Measurements from ENCODE around the gene PLEKHM2. TPM values are rescaled to one million over a fixed set of nuclear protein-coding genes. Genes with fewer than 3 reads are reported as not detected.

PLEKHM2 gene
- total RNA-seq, 1 experiment from 2014 or later, result 38.5 TPM

GRCh38 chr1:15714406-15715136 is 30.5 kb downstream of the PLEKHM2 start:
- H4K20me1 ChIP-seq (ENCODE audit: insufficient read depth), result no peaks in the 10 kb centered on the region
- no TSS peak for BruUV-seq (replicated peaks)
- DNase-seq (ENCODE audit: low read depth, low spot score), result no peak
- ChIA-PET POLR2A (no interaction called here), RAD21 (ENCODE audit: low non-redundant PET in 1 of 2, low total read pairs in 2 of 2, uncharacterized antibody in 2 of 2, unreplicated experiment in 2 of 2) (no interaction called here), CTCF (no interaction called here)
- H3K27ac ChIP-seq (ENCODE audit: low read depth, low read length), result no peak overlapping the region
- no peak overlapping the region for H3K4me2 ChIP-seq (ENCODE audit: low read length)
- H3K4me3 ChIP-seq (replicated peaks in 1 of 2; ENCODE audit: low read depth in 1 of 2, low read length in 2 of 2), result no peak overlapping the region
- no peak overlapping the region for H3K9ac ChIP-seq (ENCODE audit: low read length)
- no peak overlapping the region for H2AFZ ChIP-seq (ENCODE audit: low read depth, low read length, poor library complexity, severe bottlenecking)
- H3K9me3 ChIP-seq (ENCODE audit: control insufficient read depth in 1 of 2, insufficient read depth in 1 of 2, low read depth in 1 of 2, low read length in 2 of 2), result no peaks in the 10 kb centered on the region
- H3K79me2 ChIP-seq (ENCODE audit: insufficient read depth, low read length), result no peaks in the 10 kb centered on the region; the same call in 1 of the 2 replicates
- TF ChIP-seq RAD21 (IDR thresholded peaks at IDR 0.05; ENCODE audit: low read depth), result no peak
- no peak for TF ChIP-seq POLR2A (IDR thresholded peaks at IDR 0.05; ENCODE audit: borderline replicate concordance, extremely low read depth, insufficient read depth, insufficient read length)
- TF ChIP-seq ZFX (IDR thresholded peaks at IDR 0.05), result no peak
- TF ChIP-seq YY1 (IDR thresholded peaks at IDR 0.05; ENCODE audit: extremely low read depth, insufficient replicate concordance, low read depth, low read length), result no peak
- no peak for TF ChIP-seq EZH2phosphoT487 (IDR thresholded peaks at IDR 0.05; ENCODE audit: borderline replicate concordance)
- H3K27me3 ChIP-seq (ENCODE audit: insufficient read depth, low read length), result no peaks in the 10 kb centered on the region
- intact Hi-C loops (cut with micrococcal nuclease), result no loop called here
- peaks cover 0 to 3% of the 10 kb centered on the region in 2 experiments; a peak in 1 of 4 replicates for H3K36me3 ChIP-seq (ENCODE audit: control insufficient read depth in 1 of 2, insufficient read depth in 2 of 2, low read length in 2 of 2)
- no peaks in the 10 kb centered on the region for H3K4me1 ChIP-seq (ENCODE audit: control insufficient read depth in 1 of 2, insufficient read depth in 2 of 2, low read length in 2 of 2)
- no peak for ATAC-seq
- no peaks in the 10 kb centered on the region for H3K9me2 ChIP-seq (ENCODE audit: insufficient read depth)

GRCh38 chr1:15717418-15718125 is 33.5 kb downstream of the PLEKHM2 start:
- Histone ChIP-seq H3K9ac (ENCODE audit: low read length) (no peak overlapping the region), H3K4me3 (replicated peaks in 1 of 2; ENCODE audit: low read depth in 1 of 2, low read length in 2 of 2) (no peak overlapping the region), H3K4me2 (ENCODE audit: low read length) (no peak overlapping the region), H3K79me2 (ENCODE audit: insufficient read depth, low read length) (no peaks in the 10 kb centered on the region), H3K9me2 (ENCODE audit: insufficient read depth) (no peaks in the 10 kb centered on the region), H2AFZ (ENCODE audit: low read depth, low read length, poor library complexity, severe bottlenecking) (no peak overlapping the region), H3K27me3 (ENCODE audit: insufficient read depth, low read length) (no peaks in the 10 kb centered on the region), H3K9me3 (ENCODE audit: control insufficient read depth in 1 of 2, insufficient read depth in 1 of 2, low read depth in 1 of 2, low read length in 2 of 2) (no peaks in the 10 kb centered on the region), H4K20me1 (ENCODE audit: insufficient read depth) (no peaks in the 10 kb centered on the region), H3K36me3 (ENCODE audit: control insufficient read depth in 1 of 2, insufficient read depth in 2 of 2, low read length in 2 of 2) (peaks cover 0 to 3% of the 10 kb centered on the region in 2 experiments; a peak in 1 of 4 replicates), H3K27ac (ENCODE audit: low read depth, low read length) (no peak overlapping the region), H3K4me1 (ENCODE audit: control insufficient read depth in 1 of 2, insufficient read depth in 2 of 2, low read length in 2 of 2) (no peaks in the 10 kb centered on the region)
- no TSS peak for BruUV-seq (replicated peaks)
- ATAC-seq, result no peak
- no peak for DNase-seq (ENCODE audit: low read depth, low spot score)
- ChIA-PET CTCF (no interaction called here), RAD21 (ENCODE audit: low non-redundant PET in 1 of 2, low total read pairs in 2 of 2, uncharacterized antibody in 2 of 2, unreplicated experiment in 2 of 2) (interaction anchor here in 1 of 2 experiments (0.6 kb wide), 1 partner anchor 242 kb away, joined by 4 read pairs; no protein-coding TSS in a partner anchor), POLR2A (no interaction called here)
- intact Hi-C loops (cut with micrococcal nuclease), result no loop called here
- TF ChIP-seq SRF (IDR thresholded peaks at IDR 0.05; ENCODE audit: low read depth), result no peak
- no peak for TF ChIP-seq ATF3 (IDR thresholded peaks at IDR 0.05)
- no peak for TF ChIP-seq CTCF (IDR thresholded peaks at IDR 0.05 in 2 of 3, conservative IDR thresholded peaks at IDR 0.05 in 1 of 3; ENCODE audit: borderline replicate concordance in 1 of 3, insufficient read depth in 1 of 3, low read depth in 2 of 3, low read length in 2 of 3)
- TF ChIP-seq ZBTB33 (IDR thresholded peaks at IDR 0.05; ENCODE audit: extremely low read depth, insufficient replicate concordance, low read length), result no peak
- no peak for TF ChIP-seq EGR1 (IDR thresholded peaks at IDR 0.05; ENCODE audit: low read depth)
- TF ChIP-seq SIN3A (IDR thresholded peaks at IDR 0.05; ENCODE audit: low read depth), result no peak
- TF ChIP-seq EZH2 (IDR thresholded peaks at IDR 0.05), result no peak
- TF ChIP-seq JUND (IDR thresholded peaks at IDR 0.05), result no peak
- TF ChIP-seq SP1 (IDR thresholded peaks at IDR 0.05; ENCODE audit: low read depth), result no peak
- no peak for TF ChIP-seq ZNF274 (IDR thresholded peaks at IDR 0.05; ENCODE audit: low read depth, low read length)
- no peak for TF ChIP-seq POLR2AphosphoS5 (IDR thresholded peaks at IDR 0.05; ENCODE audit: low read depth, low read length)

Measured in HCT116 (cell line).